AG04449 (cell line): ENCODE data around the gene PAX5.

Experiments
- CTCF ChIA-PET: fragments of 350-600 bp; formaldehyde crosslinking; extraction: SDS; loops from one replicate; lab custom pipeline; 2021; ENCODE audit warnings: antibody characterized with exemption; lab: Yijun Ruan, JAX
- POLR2A ChIA-PET: fragments of 400-600, 350-600 bp; formaldehyde crosslinking; extraction: SDS; loops from one replicate; lab custom pipeline; 2020; ENCODE audit warnings: antibody characterized with exemption, inconsistent platforms; lab: Yijun Ruan, JAX
- DNase-seq: peaks from one replicate; pipeline ENCODE4 v3.0.0-alpha.2; 2010; ENCODE audit warnings: low read depth, low spot score
- H3K4me3 ChIP-seq: 2 replicates; pipeline ENCODE4 v1.5.1; 2011; ENCODE audit warnings: low read depth, mild to moderate bottlenecking, control low read depth, low read length
- TF ChIP-seq, protein P1 (sequence below): IDR thresholded peaks from one replicate; pipeline ENCODE4 v1.5.1; 2011; ENCODE audit warnings: mild to moderate bottlenecking, moderate library complexity, low read length, control low read depth, inconsistent platforms; ENCODE audit not compliant: insufficient read depth; ENCODE audit errors: missing control alignments

PAX5 gene

DNA sequence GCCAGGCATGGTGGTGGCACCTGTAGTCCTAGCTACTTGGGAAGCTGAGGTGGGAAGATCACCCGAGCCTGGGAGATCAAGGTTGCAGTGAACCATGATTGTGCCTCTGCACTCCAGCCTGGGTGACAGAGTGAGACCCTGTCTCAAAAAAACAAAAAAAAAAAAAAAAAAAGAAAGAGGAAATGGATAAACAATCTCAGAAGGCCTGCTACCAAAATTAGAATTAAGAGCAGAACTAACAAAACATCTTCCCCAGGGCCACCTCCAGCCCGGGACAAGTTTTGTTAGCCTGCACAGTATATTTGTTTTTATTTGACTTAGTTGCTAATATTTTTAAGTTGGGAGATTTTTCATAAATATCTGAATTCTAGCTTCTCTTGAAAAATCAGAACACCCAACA lies 23.1 kb downstream of the PAX5 start:
- no peak overlapping the region for H3K4me3 ChIP-seq
- ChIA-PET CTCF (interaction anchor here (3.0 kb wide), 1 partner anchor 15 kb away, joined by 15 read pairs; no protein-coding TSS in a partner anchor), POLR2A (no interaction called here)
- DNase-seq: no peak
- TF ChIP-seq, protein P1, sequence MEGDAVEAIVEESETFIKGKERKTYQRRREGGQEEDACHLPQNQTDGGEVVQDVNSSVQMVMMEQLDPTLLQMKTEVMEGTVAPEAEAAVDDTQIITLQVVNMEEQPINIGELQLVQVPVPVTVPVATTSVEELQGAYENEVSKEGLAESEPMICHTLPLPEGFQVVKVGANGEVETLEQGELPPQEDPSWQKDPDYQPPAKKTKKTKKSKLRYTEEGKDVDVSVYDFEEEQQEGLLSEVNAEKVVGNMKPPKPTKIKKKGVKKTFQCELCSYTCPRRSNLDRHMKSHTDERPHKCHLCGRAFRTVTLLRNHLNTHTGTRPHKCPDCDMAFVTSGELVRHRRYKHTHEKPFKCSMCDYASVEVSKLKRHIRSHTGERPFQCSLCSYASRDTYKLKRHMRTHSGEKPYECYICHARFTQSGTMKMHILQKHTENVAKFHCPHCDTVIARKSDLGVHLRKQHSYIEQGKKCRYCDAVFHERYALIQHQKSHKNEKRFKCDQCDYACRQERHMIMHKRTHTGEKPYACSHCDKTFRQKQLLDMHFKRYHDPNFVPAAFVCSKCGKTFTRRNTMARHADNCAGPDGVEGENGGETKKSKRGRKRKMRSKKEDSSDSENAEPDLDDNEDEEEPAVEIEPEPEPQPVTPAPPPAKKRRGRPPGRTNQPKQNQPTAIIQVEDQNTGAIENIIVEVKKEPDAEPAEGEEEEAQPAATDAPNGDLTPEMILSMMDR: no peak

DNA sequence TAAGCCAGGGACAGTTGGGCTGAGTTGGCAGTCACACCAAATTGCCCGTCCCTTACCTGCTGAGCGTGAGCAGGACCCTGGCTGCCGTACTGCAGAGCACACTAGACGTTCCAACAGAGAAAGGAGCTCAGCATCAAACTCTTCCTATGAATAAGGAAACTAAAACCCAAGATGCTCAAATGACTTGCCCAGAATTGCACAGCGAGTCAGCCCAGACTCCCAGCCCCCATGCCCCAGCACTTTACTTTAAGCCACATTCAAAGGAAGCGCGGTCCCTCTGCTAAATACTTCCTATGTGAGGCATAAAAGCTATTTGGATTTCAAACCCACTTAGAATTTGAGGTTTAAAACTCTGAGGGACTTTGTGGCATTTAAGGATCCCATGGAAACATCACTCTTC lies 23.9 kb downstream of the PAX5 start:
- POLR2A ChIA-PET: no interaction called here
- CTCF ChIA-PET: interaction anchor here (3.0 kb wide), 1 partner anchor 14 kb away, joined by 15 read pairs; no protein-coding TSS in a partner anchor
- H3K4me3 ChIP-seq: no peak overlapping the region
- TF ChIP-seq, protein P1: no peak
- no peak for DNase-seq

DNA sequence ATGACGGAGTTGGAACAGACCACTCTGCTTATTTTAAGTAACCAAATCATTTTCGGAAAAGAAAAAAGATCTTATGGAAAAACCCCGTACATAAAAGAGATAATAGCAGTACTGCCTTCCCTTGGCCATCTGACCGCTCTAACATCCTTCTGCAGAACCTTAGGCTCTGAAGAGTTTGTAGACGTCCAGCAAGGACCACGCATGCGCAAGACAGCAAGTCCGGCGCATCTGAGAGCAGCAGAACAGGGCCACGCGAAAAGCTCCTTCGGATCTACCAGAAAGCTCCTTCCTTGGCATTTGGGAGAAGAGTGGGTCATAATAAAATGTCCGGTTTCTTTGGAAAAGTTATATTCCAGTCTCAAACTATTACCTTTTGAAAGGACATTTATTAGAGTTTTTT lies 26.8 kb downstream of the PAX5 start:
- ChIA-PET CTCF (no interaction called here), POLR2A (no interaction called here)
- TF ChIP-seq, protein P1: no peak
- H3K4me3 ChIP-seq: no peak overlapping the region
- DNase-seq: no peak

DNA sequence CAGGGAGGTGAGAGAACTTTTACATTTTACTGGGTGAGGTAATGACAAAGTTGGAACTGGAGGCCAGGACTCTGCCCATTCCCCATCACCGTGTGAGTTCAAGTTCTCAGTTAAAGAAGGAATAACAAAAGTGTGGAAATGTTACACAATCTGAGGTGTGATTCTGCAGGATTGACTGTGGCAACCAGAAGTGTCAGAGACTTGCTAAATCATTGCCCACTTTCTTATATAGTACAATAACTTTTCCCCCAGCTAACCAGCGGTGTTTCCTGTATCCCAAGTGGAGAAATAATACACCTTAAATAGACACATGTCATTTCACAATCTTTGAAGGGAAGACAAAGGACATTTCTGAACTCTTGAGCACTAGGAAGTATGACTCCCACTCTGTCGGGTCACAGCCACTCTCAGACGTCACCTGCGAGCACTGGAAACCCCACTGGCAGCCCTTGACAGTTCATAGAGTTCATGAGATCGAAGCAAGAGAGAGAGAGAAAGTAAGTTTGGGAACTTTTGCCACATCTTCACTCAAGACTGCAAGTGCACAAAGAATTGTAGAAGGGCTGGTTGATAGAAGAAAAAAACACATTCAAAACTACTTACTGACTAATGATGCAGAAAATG lies 28.4 kb downstream of the PAX5 start:
- ChIA-PET CTCF (interaction anchor here (1.6 kb wide), 1 partner anchor 10 kb away, joined by 5 read pairs; no protein-coding TSS in a partner anchor), POLR2A (no interaction called here)
- DNase-seq: no peak
- H3K4me3 ChIP-seq: no peak overlapping the region
- TF ChIP-seq, protein P1: no peak

DNA sequence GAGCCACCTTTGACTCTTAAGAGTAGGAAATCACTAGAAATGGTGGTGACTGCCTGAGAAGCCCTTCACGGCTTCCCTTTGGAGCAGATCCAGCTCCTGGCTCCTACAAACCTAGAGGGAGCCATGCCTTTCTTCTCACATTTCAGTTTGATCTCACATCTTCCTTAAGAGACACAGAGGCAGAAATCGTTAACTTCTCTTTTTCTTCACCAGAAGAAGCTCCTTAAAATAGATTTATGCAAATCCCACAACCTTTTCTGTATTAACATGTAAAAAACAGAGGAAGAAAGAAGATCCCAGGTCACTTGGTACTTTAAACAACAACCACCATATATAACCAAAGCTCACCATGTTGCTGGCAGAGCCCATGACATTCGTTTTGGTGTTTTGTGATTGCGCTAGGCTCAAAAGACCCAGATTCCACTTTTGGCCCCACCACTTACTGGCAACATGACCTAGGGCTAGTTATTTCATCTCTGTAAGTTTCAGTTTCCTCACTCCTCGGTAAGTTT lies 29.6 kb downstream of the PAX5 start:
- H3K4me3 ChIP-seq: no peak overlapping the region

More for the DNA sequence above, 29.6 kb downstream of the PAX5 start:
- CTCF ChIA-PET: interaction anchor here (1.6 kb wide), 1 partner anchor 8 kb away, joined by 5 read pairs; no protein-coding TSS in a partner anchor
- DNase-seq: no peak
- TF ChIP-seq, protein P1: no peak
- POLR2A ChIA-PET: no interaction called here
